GM12874 (cell line): ENCODE data around the gene TVP23A.

Experiments
- CTCF ChIP-seq: IDR thresholded peaks from 2 replicates; pipeline ENCODE4 v1.5.1; 2011; ENCODE audit warnings: low read depth, mild to moderate bottlenecking, control low read depth, low read length, moderate library complexity; ENCODE audit not compliant: insufficient read depth

TVP23A gene

DNA sequence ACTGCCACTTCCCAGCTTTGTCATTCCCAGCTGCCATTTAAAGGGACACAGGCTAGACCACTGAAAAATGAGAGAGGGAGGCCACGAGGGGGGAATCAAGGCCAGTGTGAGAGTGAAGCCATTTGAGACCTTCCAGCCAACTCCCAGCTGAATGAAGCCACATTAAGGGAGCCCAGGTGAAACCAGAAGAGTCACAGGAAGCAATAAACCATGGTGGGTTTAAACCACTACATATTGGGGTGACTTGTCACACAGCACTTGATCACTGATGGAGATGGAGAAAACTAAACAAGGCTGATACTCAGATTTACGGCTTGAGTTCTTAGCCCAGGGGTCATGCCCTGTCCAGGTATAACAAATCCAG lies 77.8 kb downstream of the TVP23A start:
- TF ChIP-seq CTCF = no peak

- no peak for TF ChIP-seq CTCF
Measured at GRCh38 chr16:10740000-10740844, 78.4 kb downstream of the TVP23A start.

GRCh38 chr16:10738231-10739077 lies 80.1 kb downstream of the TVP23A start:
- no peak for TF ChIP-seq CTCF

DNA sequence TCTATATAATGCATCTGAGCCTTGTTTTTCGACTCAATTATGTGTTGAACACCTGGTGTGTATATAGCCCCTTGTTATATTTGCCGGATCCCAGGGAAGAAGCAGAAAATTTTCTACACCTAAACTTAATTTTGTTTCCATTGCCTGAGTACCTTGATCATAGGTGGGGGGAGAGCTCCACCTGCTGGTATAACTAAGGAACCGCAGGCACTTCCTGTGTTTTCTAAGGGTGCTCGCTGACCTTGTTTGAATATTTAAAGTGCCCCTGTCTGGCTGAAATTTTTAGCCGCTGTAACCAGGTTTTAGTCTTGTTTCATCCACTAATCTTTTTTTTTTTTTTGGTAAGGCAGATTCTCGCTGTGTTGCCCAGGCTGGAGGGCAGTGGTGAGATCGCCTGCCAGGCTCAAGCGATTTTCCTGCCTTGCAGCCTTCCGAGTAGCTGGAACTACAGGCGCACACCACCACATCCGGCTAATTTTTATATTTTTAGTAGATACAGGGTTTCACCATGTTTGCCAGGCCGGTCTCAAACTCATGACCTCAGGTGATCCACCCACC lies 81.4 kb downstream of the TVP23A start:
- TF ChIP-seq CTCF = peak; percentile 74

- TF ChIP-seq CTCF = no peak
Measured at GRCh38 chr16:10731790-10732189, 86.8 kb downstream of the TVP23A start.

- TF ChIP-seq CTCF = no peak
Measured at GRCh38 chr16:10729104-10730048, 89.2 kb downstream of the TVP23A start.
